NT2/D1 (cell line): ENCODE data around the gene CCDC74A.
"Not testable (repeated sequence)": the region's sequence is repeated elsewhere in the genome, so short reads cannot be mapped to it uniquely, and the experiment has no call there.

Experiments used
- DNase-seq: peaks from one replicate; pipeline ENCODE4 v3.0.0-alpha.2; 2011; ENCODE audit warnings: low read depth, low spot score
- H3K27me3 ChIP-seq: 2 replicates; pipeline ENCODE4 v1.6.0; 2011; ENCODE audit warnings: mild to moderate bottlenecking; ENCODE audit not compliant: insufficient read length, insufficient read depth
- H3K36me3 ChIP-seq: 2 replicates; pipeline ENCODE4 v1.6.1; 2011; ENCODE audit warnings: mild to moderate bottlenecking, low read length, mixed read lengths; ENCODE audit not compliant: insufficient read depth, insufficient read length
- H3K4me1 ChIP-seq: 2 replicates; pipeline ENCODE4 v1.5.1; 2011; ENCODE audit not compliant: insufficient read depth, insufficient read length
- H3K4me3 ChIP-seq: 2 replicates; pipeline ENCODE4 v1.5.1; 2011; ENCODE audit warnings: low read depth; ENCODE audit not compliant: insufficient read length
- H3K9ac ChIP-seq: 2 replicates; pipeline ENCODE4 v1.6.0; 2011; ENCODE audit warnings: low read depth; ENCODE audit not compliant: insufficient read length
- H3K9me3 ChIP-seq: 2 replicates; pipeline ENCODE4 v1.5.1; 2011; ENCODE audit warnings: mild to moderate bottlenecking, low read length; ENCODE audit not compliant: insufficient read depth
- SUZ12 ChIP-seq: IDR thresholded peaks from 2 replicates; pipeline ENCODE4 v1.6.1; 2011; ENCODE audit not compliant: insufficient read length, insufficient read depth; ENCODE audit errors: extremely low read depth
- YY1 ChIP-seq: IDR thresholded peaks from 2 replicates; pipeline ENCODE4 v1.6.1; 2011; ENCODE audit not compliant: insufficient read length, insufficient read depth
- ZNF274 ChIP-seq: IDR thresholded peaks from 2 replicates; pipeline ENCODE4 v1.6.1; 2011; ENCODE audit warnings: mild to moderate bottlenecking, low read depth, low read length

CCDC74A gene

GRCh38 chr2:131521961-131522781, 5.5 kb upstream of the CCDC74A start:
- no peak overlapping the region for H3K9ac ChIP-seq
- H3K9me3 ChIP-seq: no peaks in the 10 kb centered on the region
- no peaks in the 10 kb centered on the region for H3K4me1 ChIP-seq
- DNase-seq: no peak
- H3K36me3 ChIP-seq: peaks cover 43% of the 10 kb centered on the region
- no peak overlapping the region for H3K4me3 ChIP-seq
- no peaks in the 10 kb centered on the region for H3K27me3 ChIP-seq
- TF ChIP-seq YY1: no peak
- TF ChIP-seq ZNF274: no peak
- no peak for TF ChIP-seq SUZ12

- H3K27me3 ChIP-seq, H3K4me1 ChIP-seq, DNase-seq, H3K9me3 ChIP-seq, H3K9ac ChIP-seq, H3K4me3 ChIP-seq: not testable (repeated sequence)
- peaks cover 14% of the 10 kb centered on the region for H3K36me3 ChIP-seq
These were observed 2.4 kb upstream of the CCDC74A start for GRCh38 chr2:131525256-131525655.

- H3K36me3 ChIP-seq, H3K27me3 ChIP-seq, H3K4me1 ChIP-seq, DNase-seq, H3K9me3 ChIP-seq: not testable (repeated sequence)
- H3K9ac ChIP-seq: peak overlapping the region; percentile 15
- H3K4me3 ChIP-seq: peak overlapping the region; percentile 24
These were observed 1.5 kb downstream of the CCDC74A start for GRCh38 chr2:131528981-131529863.

- H3K9ac ChIP-seq, H3K36me3 ChIP-seq, H3K27me3 ChIP-seq, H3K4me3 ChIP-seq, H3K9me3 ChIP-seq, H3K4me1 ChIP-seq, DNase-seq: not testable (repeated sequence)
These were observed 2.3 kb downstream of the CCDC74A start for GRCh38 chr2:131529864-131530445.

GRCh38 chr2:131530626-131531344, 3.1 kb downstream of the CCDC74A start:
- DNase-seq, H3K4me1 ChIP-seq, H3K36me3 ChIP-seq, H3K9me3 ChIP-seq, H3K9ac ChIP-seq, H3K4me3 ChIP-seq, H3K27me3 ChIP-seq: not testable (repeated sequence)

GRCh38 chr2:131531547-131532185, 4.0 kb downstream of the CCDC74A start:
- not testable (repeated sequence) for H3K4me3 ChIP-seq, H3K9me3 ChIP-seq, H3K4me1 ChIP-seq, H3K9ac ChIP-seq, H3K27me3 ChIP-seq, H3K36me3 ChIP-seq, DNase-seq

- not testable (repeated sequence) for H3K9ac ChIP-seq, H3K27me3 ChIP-seq, H3K36me3 ChIP-seq, DNase-seq, H3K9me3 ChIP-seq, H3K4me3 ChIP-seq, H3K4me1 ChIP-seq
These were observed 5.3 kb downstream of the CCDC74A start for GRCh38 chr2:131532723-131533608.

- H3K36me3 ChIP-seq, H3K4me1 ChIP-seq, H3K9me3 ChIP-seq, H3K27me3 ChIP-seq, H3K4me3 ChIP-seq, DNase-seq, H3K9ac ChIP-seq: not testable (repeated sequence)
These were observed 6.1 kb downstream of the CCDC74A start for GRCh38 chr2:131533609-131534316.

GRCh38 chr2:131534317-131534672, 6.6 kb downstream of the CCDC74A start:
- not testable (repeated sequence) for H3K9me3 ChIP-seq, H3K36me3 ChIP-seq, H3K4me1 ChIP-seq, H3K4me3 ChIP-seq, H3K9ac ChIP-seq, DNase-seq, H3K27me3 ChIP-seq
